Loucy (cell line): Measurements from ENCODE around the gene TOX2.

ENCODE experiments used
- H2AFZ ChIP-seq: fragments of 200-600 bp; sonication (generic); 2 replicates; pipeline ENCODE4 v1.6.0; 2016; ENCODE audit warnings: antibody characterized with exemption, mild to moderate bottlenecking, low read length, moderate library complexity
- H3F3A ChIP-seq: fragments of 200-600 bp; 2 replicates; pipeline ENCODE4 v1.6.0; 2016; ENCODE audit warnings: antibody characterized with exemption, low read depth, mild to moderate bottlenecking
- H3K27me3 ChIP-seq: fragments of 200-600 bp; sonication (generic); 2 replicates; pipeline ENCODE4 v1.6.1; 2014; ENCODE audit warnings: low read length, mild to moderate bottlenecking; ENCODE audit not compliant: insufficient read depth, poor library complexity, severe bottlenecking
- H3K36me3 ChIP-seq: fragments of 200-600 bp; sonication (generic); 2 replicates; pipeline ENCODE4 v1.6.1; 2016; ENCODE audit warnings: low read length; ENCODE audit not compliant: insufficient read depth
- H3K4me1 ChIP-seq: fragments of 200-600 bp; sonication (generic); 2 replicates; pipeline ENCODE4 v1.5.1; 2014; ENCODE audit warnings: low read length, mild to moderate bottlenecking; ENCODE audit not compliant: insufficient read depth, poor library complexity, severe bottlenecking
- H3K4me2 ChIP-seq: fragments of 200-600 bp; sonication (generic); 2 replicates; pipeline ENCODE4 v1.6.0; 2014; ENCODE audit warnings: antibody characterized with exemption, low read length, low read depth, mild to moderate bottlenecking; ENCODE audit not compliant: poor library complexity, severe bottlenecking
- H3K4me3 ChIP-seq: fragments of 200-600 bp; sonication (generic); 2 replicates; pipeline ENCODE4 v1.5.1; 2014; ENCODE audit warnings: low read length, mild to moderate bottlenecking, mixed read lengths; ENCODE audit not compliant: poor library complexity, severe bottlenecking
- H3K79me2 ChIP-seq: fragments of 200-600 bp; sonication (generic); 2 replicates; pipeline ENCODE4 v1.6.1; 2014; ENCODE audit warnings: low read length; ENCODE audit not compliant: insufficient read depth
- H3K9ac ChIP-seq: fragments of 200-600 bp; sonication (generic); 2 replicates; pipeline ENCODE4 v1.6.0; 2014; ENCODE audit warnings: mild to moderate bottlenecking, low read depth, low read length, moderate library complexity; ENCODE audit not compliant: poor library complexity, severe bottlenecking
- H3K9me2 ChIP-seq: fragments of 200-600 bp; sonication (generic); replicated peaks from 2 replicates; pipeline ENCODE4 v1.6.1; 2016; ENCODE audit warnings: low read depth, low read length, mixed read lengths
- H3K9me3 ChIP-seq: fragments of 200-600 bp; sonication (generic); 2 replicates; pipeline ENCODE4 v1.6.1; 2014; ENCODE audit warnings: mild to moderate bottlenecking, antibody characterized with exemption, low read length, low read depth; ENCODE audit not compliant: insufficient read depth
- H4K20me1 ChIP-seq: fragments of 200-600 bp; sonication (generic); 2 replicates; pipeline ENCODE4 v1.6.0; 2014; ENCODE audit warnings: antibody characterized with exemption, low read length, mild to moderate bottlenecking; ENCODE audit not compliant: insufficient read depth, poor library complexity, severe bottlenecking
- EZH2phosphoT487 ChIP-seq: fragments of 200-600 bp; IDR thresholded peaks from 2 replicates; pipeline ENCODE4 v1.6.1; 2018; ENCODE audit warnings: antibody characterized with exemption, mild to moderate bottlenecking, moderate library complexity, borderline replicate concordance
- TF ChIP-seq, protein P1 (sequence below): fragments of 200-600 bp; sonication (generic); conservative IDR thresholded peaks from 2 replicates; pipeline ENCODE4 v1.5.1; 2014; ENCODE audit warnings: mild to moderate bottlenecking, antibody characterized with exemption, low read length

The TOX2 gene

DNA sequence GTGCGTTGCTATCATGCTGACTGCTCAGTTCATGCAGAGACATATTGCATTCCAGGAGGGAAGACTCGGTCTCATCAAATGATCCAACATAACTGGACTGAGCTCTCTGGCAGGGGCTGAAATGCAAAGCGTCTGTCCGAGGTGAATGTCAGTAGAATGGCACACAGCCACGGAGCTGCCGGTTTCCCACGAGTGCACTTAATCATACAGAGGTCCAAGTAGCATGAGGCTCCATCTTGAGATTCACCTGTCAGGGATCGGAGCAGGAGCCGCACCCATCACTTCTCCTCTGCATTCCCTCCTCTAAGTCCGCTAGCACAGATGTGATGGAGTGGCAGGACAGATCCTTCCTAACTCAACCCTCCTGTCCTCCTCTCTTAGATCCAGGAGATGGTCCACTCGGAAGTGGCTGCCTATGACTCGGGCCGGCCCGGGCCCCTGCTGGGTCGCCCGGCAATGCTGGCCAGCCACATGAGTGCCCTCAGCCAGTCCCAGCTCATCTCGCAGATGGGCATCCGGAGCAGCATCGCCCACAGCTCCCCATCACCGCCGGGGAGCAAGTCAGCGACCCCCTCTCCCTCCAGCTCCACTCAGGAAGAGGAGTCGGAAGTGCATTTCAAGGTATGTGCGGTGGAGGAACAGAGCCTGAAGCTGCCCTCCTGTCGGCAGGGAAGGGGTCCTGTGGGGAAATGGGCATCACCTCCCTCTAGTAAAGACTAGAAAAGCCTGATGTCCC lies 136.4 kb downstream of the TOX2 start:
- Histone ChIP-seq H3K79me2 (no peaks in the 10 kb centered on the region), H3K27me3 (no peaks in the 10 kb centered on the region), H2AFZ (no peak overlapping the region), H4K20me1 (no peaks in the 10 kb centered on the region), H3K4me3 (no peak overlapping the region), H3F3A (no peaks in the 10 kb centered on the region), H3K9me2 (no peaks in the 10 kb centered on the region), H3K4me1 (no peaks in the 10 kb centered on the region), H3K4me2 (no peak overlapping the region), H3K9ac (no peak overlapping the region), H3K36me3 (no peaks in the 10 kb centered on the region), H3K9me3 (no peaks in the 10 kb centered on the region)
- TF ChIP-seq EZH2phosphoT487, result no peak
- TF ChIP-seq, protein P1, sequence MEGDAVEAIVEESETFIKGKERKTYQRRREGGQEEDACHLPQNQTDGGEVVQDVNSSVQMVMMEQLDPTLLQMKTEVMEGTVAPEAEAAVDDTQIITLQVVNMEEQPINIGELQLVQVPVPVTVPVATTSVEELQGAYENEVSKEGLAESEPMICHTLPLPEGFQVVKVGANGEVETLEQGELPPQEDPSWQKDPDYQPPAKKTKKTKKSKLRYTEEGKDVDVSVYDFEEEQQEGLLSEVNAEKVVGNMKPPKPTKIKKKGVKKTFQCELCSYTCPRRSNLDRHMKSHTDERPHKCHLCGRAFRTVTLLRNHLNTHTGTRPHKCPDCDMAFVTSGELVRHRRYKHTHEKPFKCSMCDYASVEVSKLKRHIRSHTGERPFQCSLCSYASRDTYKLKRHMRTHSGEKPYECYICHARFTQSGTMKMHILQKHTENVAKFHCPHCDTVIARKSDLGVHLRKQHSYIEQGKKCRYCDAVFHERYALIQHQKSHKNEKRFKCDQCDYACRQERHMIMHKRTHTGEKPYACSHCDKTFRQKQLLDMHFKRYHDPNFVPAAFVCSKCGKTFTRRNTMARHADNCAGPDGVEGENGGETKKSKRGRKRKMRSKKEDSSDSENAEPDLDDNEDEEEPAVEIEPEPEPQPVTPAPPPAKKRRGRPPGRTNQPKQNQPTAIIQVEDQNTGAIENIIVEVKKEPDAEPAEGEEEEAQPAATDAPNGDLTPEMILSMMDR, result no peak

DNA sequence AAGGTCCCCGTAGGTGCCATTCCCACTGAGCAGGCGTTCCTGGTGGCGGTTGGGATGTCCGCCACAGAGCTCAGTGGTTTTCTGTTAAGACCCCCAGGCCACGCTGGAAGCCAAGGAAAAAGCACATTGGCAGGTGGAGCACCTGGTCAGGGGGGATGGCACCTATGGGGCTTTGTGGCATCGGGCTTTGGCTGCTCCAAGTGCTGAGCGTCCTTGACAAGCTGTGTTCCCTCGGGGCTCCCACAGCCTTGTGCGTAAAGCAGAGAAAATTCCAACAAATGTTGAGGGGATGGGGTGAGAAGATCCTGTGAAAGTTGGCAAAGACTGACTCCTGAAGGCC lies 137.0 kb downstream of the TOX2 start:
- H3K36me3 ChIP-seq, result no peaks in the 10 kb centered on the region
- H3K79me2 ChIP-seq, result no peaks in the 10 kb centered on the region
- no peaks in the 10 kb centered on the region for H3F3A ChIP-seq
- no peaks in the 10 kb centered on the region for H3K4me1 ChIP-seq
- no peaks in the 10 kb centered on the region for H3K27me3 ChIP-seq
- TF ChIP-seq, protein P1, result no peak
- no peak for TF ChIP-seq EZH2phosphoT487
- no peaks in the 10 kb centered on the region for H4K20me1 ChIP-seq
- H3K4me2 ChIP-seq, result no peak overlapping the region
- no peak overlapping the region for H3K4me3 ChIP-seq
- no peak overlapping the region for H3K9ac ChIP-seq
- no peaks in the 10 kb centered on the region for H3K9me2 ChIP-seq
- H2AFZ ChIP-seq, result no peak overlapping the region
- no peaks in the 10 kb centered on the region for H3K9me3 ChIP-seq

DNA sequence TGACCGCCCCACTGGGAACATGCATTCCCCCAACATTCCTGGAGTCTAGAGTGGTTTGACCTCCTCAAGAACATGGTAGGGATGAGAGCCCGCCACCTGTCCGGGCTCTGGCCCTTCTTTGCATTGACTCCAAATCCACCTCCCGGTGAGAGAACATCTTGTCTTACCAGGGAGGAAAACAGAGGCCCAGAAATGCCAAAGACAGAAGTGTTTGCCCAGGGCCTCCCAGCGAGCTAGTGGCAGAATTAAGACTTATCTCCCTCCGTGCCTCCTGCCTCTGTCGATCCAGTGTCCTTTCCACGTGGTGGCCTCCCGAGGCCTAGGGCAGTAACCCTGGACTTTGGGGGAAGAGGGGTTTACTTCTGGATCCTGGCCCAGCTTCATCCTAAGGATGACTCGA lies 137.5 kb downstream of the TOX2 start:
- no peaks in the 10 kb centered on the region for H3K27me3 ChIP-seq
- TF ChIP-seq, protein P1, result no peak
- TF ChIP-seq EZH2phosphoT487, result no peak
- no peaks in the 10 kb centered on the region for H3F3A ChIP-seq
- no peaks in the 10 kb centered on the region for H3K9me3 ChIP-seq
- no peaks in the 10 kb centered on the region for H3K4me1 ChIP-seq
- no peak overlapping the region for H3K9ac ChIP-seq
- no peaks in the 10 kb centered on the region for H3K79me2 ChIP-seq
- H2AFZ ChIP-seq, result no peak overlapping the region
- no peak overlapping the region for H3K4me3 ChIP-seq
- no peaks in the 10 kb centered on the region for H3K9me2 ChIP-seq
- H3K36me3 ChIP-seq, result no peaks in the 10 kb centered on the region
- no peaks in the 10 kb centered on the region for H4K20me1 ChIP-seq
- H3K4me2 ChIP-seq, result no peak overlapping the region
